Measurements from ENCODE around the gene CNTN1. TPM values are rescaled to one million over a fixed set of nuclear protein-coding genes. Genes with fewer than 3 reads are reported as not detected.

Gene CNTN1
- total and polyA plus RNA-seq, 10 of the 15 experiments (the other 5 are each of a cell fraction or from before 2014, with no cell fraction given), result 0.06 to 0.14 TPM; not detected in 8

GRCh38 chr12:40749863-40750262, 57.6 kb downstream of the CNTN1 start:
- intact Hi-C loops (cut with micrococcal nuclease; ENCODE audit: unreplicated experiment), result no loop called here
- Histone ChIP-seq H4K20me1 (ENCODE audit: control insufficient read depth, insufficient read depth) (no peaks in the 10 kb centered on the region), H3K4me3 (no peak overlapping the region), H3K27ac (ENCODE audit: control insufficient read depth, insufficient read depth) (no peak overlapping the region), H3K4me2 (ENCODE audit: control insufficient read depth, insufficient read depth) (no peak overlapping the region), H3K27me3 (replicated peaks in 1 of 2; ENCODE audit: control insufficient read depth in 2 of 2, insufficient read depth in 2 of 2, low read length in 1 of 2) (no peaks in the 10 kb centered on the region), H3K79me2 (ENCODE audit: control insufficient read depth, insufficient read depth, low read length) (no peaks in the 10 kb centered on the region), H3K4me1 (ENCODE audit: control insufficient read depth, insufficient read depth, low read length) (no peaks in the 10 kb centered on the region), H2AFZ (ENCODE audit: control insufficient read depth, low read depth, low read length) (no peak overlapping the region), H3K9me3 (replicated peaks; ENCODE audit: control insufficient read depth, insufficient read depth, low read length) (no peaks in the 10 kb centered on the region), H3K9ac (ENCODE audit: control insufficient read depth, insufficient read depth, low read length) (no peak overlapping the region), H3K36me3 (ENCODE audit: control insufficient read depth in 2 of 2, insufficient read depth in 2 of 2, low read length in 1 of 2) (no peaks in the 10 kb centered on the region)
- FAIRE-seq (no peak), DNase-seq (ENCODE audit: low read depth, low spot score) (no peak), ATAC-seq (no peak)
- in situ Hi-C loops (cut with MboI), result no loop called here
- no TSS peak for BruUV-seq (replicated peaks)
- WGBS (ENCODE audit: insufficient coverage, insufficient replicate concordance, low lambda C conversion rate, missing lambda C conversion rate), result 0% methylated on average over 1 of the region's 1 CpG
- ChIA-PET CTCF (interaction anchor here (0.9 to 1.2 kb wide), 2 partner anchors 24 to 40 kb away, joined by 3 read pairs; no protein-coding TSS in a partner anchor), SMC1A (ENCODE audit: uncharacterized antibody, unreplicated experiment) (no interaction called here), RAD21 (ENCODE audit: unreplicated experiment) (no interaction called here), POLR2A (no interaction called here)
- TF ChIP-seq HDAC2 (IDR thresholded peaks at IDR 0.05), result no peak
- no peak for TF ChIP-seq POLR2AphosphoS2 (IDR thresholded peaks at IDR 0.05; ENCODE audit: low read depth, low read length)
- TF ChIP-seq TCF7 (IDR thresholded peaks at IDR 0.05; ENCODE audit: borderline replicate concordance), result no peak
- no peak for TF ChIP-seq TBL1XR1 (IDR thresholded peaks at IDR 0.05; ENCODE audit: low read depth, low read length)
- no peak for TF ChIP-seq RB1 (IDR thresholded peaks at IDR 0.05; ENCODE audit: borderline replicate concordance)
- TF ChIP-seq RUNX3 (IDR thresholded peaks at IDR 0.05; ENCODE audit: low read length), result no peak
- no peak for TF ChIP-seq IKZF1 (conservative IDR thresholded peaks at IDR 0.05)
- TF ChIP-seq, protein P1, sequence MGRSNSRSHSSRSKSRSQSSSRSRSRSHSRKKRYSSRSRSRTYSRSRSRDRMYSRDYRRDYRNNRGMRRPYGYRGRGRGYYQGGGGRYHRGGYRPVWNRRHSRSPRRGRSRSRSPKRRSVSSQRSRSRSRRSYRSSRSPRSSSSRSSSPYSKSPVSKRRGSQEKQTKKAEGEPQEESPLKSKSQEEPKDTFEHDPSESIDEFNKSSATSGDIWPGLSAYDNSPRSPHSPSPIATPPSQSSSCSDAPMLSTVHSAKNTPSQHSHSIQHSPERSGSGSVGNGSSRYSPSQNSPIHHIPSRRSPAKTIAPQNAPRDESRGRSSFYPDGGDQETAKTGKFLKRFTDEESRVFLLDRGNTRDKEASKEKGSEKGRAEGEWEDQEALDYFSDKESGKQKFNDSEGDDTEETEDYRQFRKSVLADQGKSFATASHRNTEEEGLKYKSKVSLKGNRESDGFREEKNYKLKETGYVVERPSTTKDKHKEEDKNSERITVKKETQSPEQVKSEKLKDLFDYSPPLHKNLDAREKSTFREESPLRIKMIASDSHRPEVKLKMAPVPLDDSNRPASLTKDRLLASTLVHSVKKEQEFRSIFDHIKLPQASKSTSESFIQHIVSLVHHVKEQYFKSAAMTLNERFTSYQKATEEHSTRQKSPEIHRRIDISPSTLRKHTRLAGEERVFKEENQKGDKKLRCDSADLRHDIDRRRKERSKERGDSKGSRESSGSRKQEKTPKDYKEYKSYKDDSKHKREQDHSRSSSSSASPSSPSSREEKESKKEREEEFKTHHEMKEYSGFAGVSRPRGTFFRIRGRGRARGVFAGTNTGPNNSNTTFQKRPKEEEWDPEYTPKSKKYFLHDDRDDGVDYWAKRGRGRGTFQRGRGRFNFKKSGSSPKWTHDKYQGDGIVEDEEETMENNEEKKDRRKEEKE (IDR thresholded peaks at IDR 0.05), result no peak
- no peak for TF ChIP-seq POLR2A (IDR thresholded peaks at IDR 0.05; ENCODE audit: low read depth, low read length)
- no peak for TF ChIP-seq ZNF24 (IDR thresholded peaks at IDR 0.05)
- no peak for TF ChIP-seq ATF2 (IDR thresholded peaks at IDR 0.05; ENCODE audit: low read length)
- no peak for TF ChIP-seq STAT3 (IDR thresholded peaks at IDR 0.05; ENCODE audit: low read depth, low read length)
- no peak for TF ChIP-seq ZBED1 (IDR thresholded peaks at IDR 0.05; ENCODE audit: borderline replicate concordance)
- no peak for TF ChIP-seq MLLT1 (IDR thresholded peaks at IDR 0.05)
- TF ChIP-seq, protein P2, sequence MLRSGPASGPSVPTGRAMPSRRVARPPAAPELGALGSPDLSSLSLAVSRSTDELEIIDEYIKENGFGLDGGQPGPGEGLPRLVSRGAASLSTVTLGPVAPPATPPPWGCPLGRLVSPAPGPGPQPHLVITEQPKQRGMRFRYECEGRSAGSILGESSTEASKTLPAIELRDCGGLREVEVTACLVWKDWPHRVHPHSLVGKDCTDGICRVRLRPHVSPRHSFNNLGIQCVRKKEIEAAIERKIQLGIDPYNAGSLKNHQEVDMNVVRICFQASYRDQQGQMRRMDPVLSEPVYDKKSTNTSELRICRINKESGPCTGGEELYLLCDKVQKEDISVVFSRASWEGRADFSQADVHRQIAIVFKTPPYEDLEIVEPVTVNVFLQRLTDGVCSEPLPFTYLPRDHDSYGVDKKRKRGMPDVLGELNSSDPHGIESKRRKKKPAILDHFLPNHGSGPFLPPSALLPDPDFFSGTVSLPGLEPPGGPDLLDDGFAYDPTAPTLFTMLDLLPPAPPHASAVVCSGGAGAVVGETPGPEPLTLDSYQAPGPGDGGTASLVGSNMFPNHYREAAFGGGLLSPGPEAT (IDR thresholded peaks at IDR 0.05; ENCODE audit: low read depth), result no peak
